HEK293 (cell line): ENCODE results near the gene SORBS2.

Experiments used
- CTCF ChIP-seq: fragments of 450-650 bp; formaldehyde crosslinking; IDR thresholded peaks from 2 replicates; pipeline ENCODE4 v1.5.1; 2016; ENCODE audit warnings: missing biosample characterization, missing genetic modification characterization
- KLF16 ChIP-seq: fragments of 450-650 bp; formaldehyde crosslinking; IDR thresholded peaks from 2 replicates; pipeline ENCODE4 v1.5.1; 2017; ENCODE audit warnings: missing biosample characterization, missing genetic modification characterization
- ZIC2 ChIP-seq: fragments of 450-650 bp; formaldehyde crosslinking; IDR thresholded peaks from 2 replicates; pipeline ENCODE4 v1.5.1; 2016; ENCODE audit warnings: missing biosample characterization, missing genetic modification characterization
- ZNF704 ChIP-seq: fragments of 450-650 bp; formaldehyde crosslinking; IDR thresholded peaks from 2 replicates; pipeline ENCODE4 v1.5.1; 2016; ENCODE audit warnings: missing biosample characterization, missing genetic modification characterization
- TF ChIP-seq, protein P1 (sequence below): fragments of 450-650 bp; formaldehyde crosslinking; IDR thresholded peaks from 2 replicates; pipeline ENCODE4 v1.5.1; 2016; ENCODE audit warnings: missing biosample characterization, missing genetic modification characterization

GRCh38 chr4:185853841-185854240 is 41.8 kb upstream of the SORBS2 start:
- no peak for TF ChIP-seq CTCF (tag by site-specific recombination)
- no peak for TF ChIP-seq KLF16 (tag by site-specific recombination)
- no peak for TF ChIP-seq ZIC2 (tag by site-specific recombination)
- TF ChIP-seq, protein P1, sequence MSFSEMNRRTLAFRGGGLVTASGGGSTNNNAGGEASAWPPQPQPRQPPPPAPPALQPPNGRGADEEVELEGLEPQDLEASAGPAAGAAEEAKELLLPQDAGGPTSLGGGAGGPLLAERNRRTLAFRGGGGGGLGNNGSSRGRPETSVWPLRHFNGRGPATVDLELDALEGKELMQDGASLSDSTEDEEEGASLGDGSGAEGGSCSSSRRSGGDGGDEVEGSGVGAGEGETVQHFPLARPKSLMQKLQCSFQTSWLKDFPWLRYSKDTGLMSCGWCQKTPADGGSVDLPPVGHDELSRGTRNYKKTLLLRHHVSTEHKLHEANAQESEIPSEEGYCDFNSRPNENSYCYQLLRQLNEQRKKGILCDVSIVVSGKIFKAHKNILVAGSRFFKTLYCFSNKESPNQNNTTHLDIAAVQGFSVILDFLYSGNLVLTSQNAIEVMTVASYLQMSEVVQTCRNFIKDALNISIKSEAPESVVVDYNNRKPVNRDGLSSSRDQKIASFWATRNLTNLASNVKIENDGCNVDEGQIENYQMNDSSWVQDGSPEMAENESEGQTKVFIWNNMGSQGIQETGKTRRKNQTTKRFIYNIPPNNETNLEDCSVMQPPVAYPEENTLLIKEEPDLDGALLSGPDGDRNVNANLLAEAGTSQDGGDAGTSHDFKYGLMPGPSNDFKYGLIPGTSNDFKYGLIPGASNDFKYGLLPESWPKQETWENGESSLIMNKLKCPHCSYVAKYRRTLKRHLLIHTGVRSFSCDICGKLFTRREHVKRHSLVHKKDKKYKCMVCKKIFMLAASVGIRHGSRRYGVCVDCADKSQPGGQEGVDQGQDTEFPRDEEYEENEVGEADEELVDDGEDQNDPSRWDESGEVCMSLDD (tag by site-specific recombination), result no peak
- no peak for TF ChIP-seq ZNF704 (tag by site-specific recombination)
